Stimulated activated CD8-positive, alpha-beta memory T cell treated with anti-CD3 and anti-CD28 coated beads, Interleukin-15, amount 100 ng/mL, for 4 hours (primary cell): ENCODE measurements around the gene JMJD7.

Source experiments
- DNase-seq, 2 donors: peaks; one replicate each; pipeline ENCODE4 v3.0.0-alpha.2; 2020; ENCODE audit warnings: low read depth in 2 of 2

JMJD7 gene

GRCh38 chr15:41842229-41842628 is 14.3 kb downstream of the JMJD7 start:
- no peak for DNase-seq

- DNase-seq: no peak
Observed at GRCh38 chr15:41843571-41843970, 15.7 kb downstream of the JMJD7 start.

GRCh38 chr15:41844814-41845213 is 16.9 kb downstream of the JMJD7 start:
- no peak for DNase-seq

- DNase-seq: no peak
Observed at GRCh38 chr15:41847206-41847605, 19.3 kb downstream of the JMJD7 start.

GRCh38 chr15:41847981-41848380 is 20.1 kb downstream of the JMJD7 start:
- no peak for DNase-seq

- DNase-seq: no peak
Observed at GRCh38 chr15:41848631-41849030, 20.7 kb downstream of the JMJD7 start.

- DNase-seq: no peak
Observed at GRCh38 chr15:41849204-41849603, 21.3 kb downstream of the JMJD7 start.

GRCh38 chr15:41849861-41850260 is 22.0 kb downstream of the JMJD7 start:
- DNase-seq: no peak

- no peak for DNase-seq
Observed at GRCh38 chr15:41850482-41851166, 22.7 kb downstream of the JMJD7 start.

- no peak for DNase-seq
Observed at GRCh38 chr15:41851167-41851523, 23.3 kb downstream of the JMJD7 start.

- no peak for DNase-seq
Observed at GRCh38 chr15:41851755-41852370, 24.0 kb downstream of the JMJD7 start.

GRCh38 chr15:41852736-41853590 is 25.1 kb downstream of the JMJD7 start:
- no peak for DNase-seq

GRCh38 chr15:41853831-41854230 is 25.9 kb downstream of the JMJD7 start:
- no peak for DNase-seq

GRCh38 chr15:41854443-41854842 is 26.6 kb downstream of the JMJD7 start:
- DNase-seq: no peak

- DNase-seq: no peak
Observed at GRCh38 chr15:41855261-41855961, 27.5 kb downstream of the JMJD7 start.

GRCh38 chr15:41856262-41856661 is 28.4 kb downstream of the JMJD7 start:
- no peak for DNase-seq

GRCh38 chr15:41856716-41857115 is 28.8 kb downstream of the JMJD7 start:
- no peak for DNase-seq

- DNase-seq: no peak
Observed at GRCh38 chr15:41857316-41857715, 29.4 kb downstream of the JMJD7 start.

- no peak for DNase-seq
Observed at GRCh38 chr15:41858756-41859155, 30.9 kb downstream of the JMJD7 start.

GRCh38 chr15:41860049-41860828 is 32.3 kb downstream of the JMJD7 start:
- no peak for DNase-seq

GRCh38 chr15:41861736-41862356 is 34.0 kb downstream of the JMJD7 start:
- DNase-seq: no peak
